Measurements from ENCODE around the gene RPP25L. TPM values are rescaled to one million over a fixed set of nuclear protein-coding genes. Genes with fewer than 3 reads are reported as not detected.
A peak's percentile ranks its signal among the peaks of the same experiment; 100 is the strongest.
"Not testable (repeated sequence)": the region's sequence is repeated elsewhere in the genome, so short reads cannot be mapped to it uniquely, and the experiment has no call there.

The RPP25L gene
- total RNA-seq, 1 donor, result 14.7 TPM

GRCh38 chr9:34647651-34648050 lies 35.8 kb upstream of the RPP25L start:
- no peak for TF ChIP-seq CTCF (IDR thresholded peaks at IDR 0.05; ENCODE audit: insufficient read depth, low read depth, low read length)
- DNase-seq (ENCODE audit: low read depth), result no peak
- peak overlapping the region; percentile 90 for H3K4me3 ChIP-seq (ENCODE audit: low read depth, low read length)

GRCh38 chr9:34647084-34647403 lies 35.1 kb upstream of the RPP25L start:
- TF ChIP-seq CTCF (IDR thresholded peaks at IDR 0.05; ENCODE audit: insufficient read depth, low read depth, low read length), result no peak
- H3K4me3 ChIP-seq (ENCODE audit: low read depth, low read length), result peak overlapping the region; percentile 90
- DNase-seq (ENCODE audit: low read depth), result no peak

GRCh38 chr9:34646211-34647083 lies 34.5 kb upstream of the RPP25L start, which contains the start of gene GALT:
GALT (plus strand) TSS chr9:34646675; CDS start chr9:34646705, 30 bp downstream.
- peak within 1 kb of the TSS; percentile 90 for H3K4me3 ChIP-seq (ENCODE audit: low read depth, low read length)
- peak; percentile 48 for TF ChIP-seq CTCF (IDR thresholded peaks at IDR 0.05; ENCODE audit: insufficient read depth, low read depth, low read length)
- DNase-seq (ENCODE audit: low read depth), result peak; percentile 87

GRCh38 chr9:34644766-34645314 lies 32.9 kb upstream of the RPP25L start:
- DNase-seq (ENCODE audit: low read depth), result no peak
- no peak overlapping the region for H3K4me3 ChIP-seq (ENCODE audit: low read depth, low read length)
- no peak for TF ChIP-seq CTCF (IDR thresholded peaks at IDR 0.05; ENCODE audit: insufficient read depth, low read depth, low read length)

GRCh38 chr9:34642679-34643078 lies 30.8 kb upstream of the RPP25L start:
- no peak for TF ChIP-seq CTCF (IDR thresholded peaks at IDR 0.05; ENCODE audit: insufficient read depth, low read depth, low read length)
- no peak overlapping the region for H3K4me3 ChIP-seq (ENCODE audit: low read depth, low read length)
- DNase-seq (ENCODE audit: low read depth), result no peak

- DNase-seq (ENCODE audit: low read depth); H3K4me3 ChIP-seq (ENCODE audit: low read depth, low read length): not testable (repeated sequence)
Measured at GRCh38 chr9:34639322-34639721, 27.4 kb upstream of the RPP25L start.

GRCh38 chr9:34638138-34638445 lies 26.2 kb upstream of the RPP25L start:
- H3K4me3 ChIP-seq (ENCODE audit: low read depth, low read length), result peak overlapping the region; percentile 71
- no peak for DNase-seq (ENCODE audit: low read depth)
- no peak for TF ChIP-seq CTCF (IDR thresholded peaks at IDR 0.05; ENCODE audit: insufficient read depth, low read depth, low read length)

Measured in fibroblast of villous mesenchyme (primary cell).